ENCODE measurements around the gene SLC1A4.

SLC1A4 gene

DNA sequence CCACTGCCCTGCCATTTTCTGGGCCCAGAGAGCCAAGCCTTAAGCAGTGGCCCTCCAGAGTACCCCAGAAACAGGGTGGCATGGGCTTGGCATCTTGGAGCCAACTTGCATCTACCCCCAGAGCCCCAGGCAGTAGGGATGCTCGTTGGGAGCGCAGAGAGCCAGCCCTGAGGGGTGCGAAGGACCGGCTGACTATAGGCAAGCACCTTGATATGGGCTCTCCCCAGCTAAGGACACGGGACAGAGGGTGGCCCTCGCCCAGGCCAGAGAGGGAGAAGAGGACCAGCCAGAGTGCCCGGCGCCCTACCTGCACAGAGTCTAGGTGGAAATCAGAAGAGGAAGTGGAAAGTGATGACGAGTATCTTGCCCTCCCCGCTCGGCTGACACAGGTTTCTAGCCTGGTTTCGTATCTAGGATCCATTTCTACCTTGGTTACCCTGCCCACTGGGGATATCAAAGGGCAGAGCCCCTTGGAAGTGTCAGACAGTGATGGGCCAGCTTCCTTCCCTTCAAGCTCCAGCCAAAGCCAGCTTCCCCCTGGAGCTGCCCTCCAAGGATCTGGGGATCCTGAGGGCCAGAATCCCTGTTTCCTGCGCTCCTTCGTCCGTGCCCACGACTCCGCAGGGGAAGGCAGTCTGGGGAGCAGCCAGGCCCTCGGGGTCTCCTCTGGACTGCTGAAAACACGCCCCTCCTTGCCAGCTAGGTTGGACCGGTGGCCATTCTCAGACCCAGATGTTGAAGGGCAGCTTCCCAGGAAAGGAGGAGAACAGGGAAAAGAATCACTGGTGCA, 83.2 kb downstream of the SLC1A4 start:
- DNase-seq (ENCODE audit: low read depth in 2 of 2): no peak
